Activated CD4-positive, alpha-beta T cell treated with anti-CD3 and anti-CD28 coated beads, Interleukin-2, amount 50 U/mL, for 1 hour (primary cell): ENCODE results near the gene ZNF318.
A peak's percentile ranks its signal among the peaks of the same experiment; 100 is the strongest.
"Not testable (repeated sequence)": the region's sequence is repeated elsewhere in the genome, so short reads cannot be mapped to it uniquely, and the experiment has no call there.

Experiments used
- DNase-seq: peaks from one replicate; pipeline ENCODE4 v3.0.0-alpha.2; 2020

Gene ZNF318

GRCh38 chr6:43335469-43335868, 34.0 kb downstream of the ZNF318 start:
- DNase-seq = no peak

DNA sequence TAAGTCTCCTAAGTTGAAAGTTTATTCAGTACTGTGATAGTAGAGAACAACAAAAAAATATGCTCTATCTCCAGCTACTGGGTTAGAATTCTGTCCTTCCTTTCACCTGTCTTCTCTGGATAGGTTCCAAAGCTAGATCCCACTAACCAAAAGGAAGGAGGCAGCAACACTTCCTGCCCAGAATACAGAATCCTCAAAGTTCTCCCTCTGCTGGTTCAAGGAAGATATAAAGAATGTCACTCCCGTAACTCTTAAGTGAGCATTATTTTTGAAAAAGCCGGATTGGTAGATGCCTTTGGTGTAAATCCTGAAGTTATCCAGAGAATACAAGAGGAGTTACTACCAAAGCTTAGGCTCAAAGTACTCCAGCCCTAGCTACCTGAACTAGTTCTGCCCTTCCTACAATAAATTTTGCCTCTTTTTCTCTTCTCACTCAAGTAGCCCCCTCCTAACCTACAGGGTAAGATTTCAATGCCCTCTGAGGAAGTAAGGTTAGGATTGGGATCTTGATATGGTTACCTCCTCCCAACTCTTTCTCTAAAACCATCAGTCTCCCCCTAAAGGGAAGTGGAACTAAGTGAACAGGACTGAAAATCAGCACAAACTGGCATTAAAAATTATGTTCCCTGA, 34.9 kb downstream of the ZNF318 start:
- no peak for DNase-seq

GRCh38 chr6:43331891-43332290, 37.6 kb downstream of the ZNF318 start:
- no peak for DNase-seq

GRCh38 chr6:43331470-43331869, 38.0 kb downstream of the ZNF318 start:
- no peak for DNase-seq

GRCh38 chr6:43328528-43328927, 40.9 kb downstream of the ZNF318 start:
- DNase-seq = no peak

- DNase-seq = no peak
Observed at GRCh38 chr6:43325876-43326275, 43.6 kb downstream of the ZNF318 start.

DNA sequence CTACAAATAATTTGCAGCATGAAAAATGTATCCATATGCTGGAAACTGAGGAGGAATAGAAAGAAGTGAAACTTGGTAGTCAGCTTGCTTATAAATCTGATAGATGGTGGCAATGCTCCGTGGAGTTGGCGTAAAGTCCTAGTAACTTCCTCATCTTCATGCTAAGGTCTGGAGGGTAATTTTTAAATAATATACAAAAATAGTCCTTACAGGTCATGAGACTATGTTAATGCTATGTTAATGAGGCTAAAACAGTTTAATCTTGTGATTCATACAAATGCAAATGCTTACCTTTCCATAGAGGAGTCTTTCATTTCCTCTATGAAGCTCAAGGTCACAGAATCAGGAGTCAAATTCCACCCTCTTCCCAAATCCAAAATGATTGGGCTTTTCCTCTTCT, 51.4 kb downstream of the ZNF318 start:
- no peak for DNase-seq

- DNase-seq = no peak
Observed at GRCh38 chr6:43313813-43314212, 55.6 kb downstream of the ZNF318 start.

DNA sequence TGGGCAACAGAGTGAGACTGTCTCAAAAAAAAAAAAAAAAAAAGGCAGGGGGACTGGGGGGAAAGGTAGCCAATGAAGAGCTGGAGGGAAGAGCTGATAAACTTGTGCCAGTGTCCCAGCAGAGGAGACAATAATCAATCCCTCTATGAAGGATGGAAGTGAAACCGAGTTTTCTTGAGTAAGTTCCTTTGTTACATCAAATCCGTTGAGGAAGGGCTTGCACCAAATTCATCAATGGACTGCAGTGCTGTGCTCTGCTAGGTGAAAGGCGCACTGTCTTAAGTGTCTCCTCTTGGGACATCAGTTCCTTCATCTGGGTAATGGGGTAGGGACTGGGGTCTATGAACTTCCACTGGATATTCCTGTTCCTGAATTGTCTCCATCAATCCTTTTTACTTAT, 57.8 kb downstream of the ZNF318 start:
- DNase-seq = no peak

GRCh38 chr6:43310624-43311023, 58.8 kb downstream of the ZNF318 start:
- no peak for DNase-seq

DNA sequence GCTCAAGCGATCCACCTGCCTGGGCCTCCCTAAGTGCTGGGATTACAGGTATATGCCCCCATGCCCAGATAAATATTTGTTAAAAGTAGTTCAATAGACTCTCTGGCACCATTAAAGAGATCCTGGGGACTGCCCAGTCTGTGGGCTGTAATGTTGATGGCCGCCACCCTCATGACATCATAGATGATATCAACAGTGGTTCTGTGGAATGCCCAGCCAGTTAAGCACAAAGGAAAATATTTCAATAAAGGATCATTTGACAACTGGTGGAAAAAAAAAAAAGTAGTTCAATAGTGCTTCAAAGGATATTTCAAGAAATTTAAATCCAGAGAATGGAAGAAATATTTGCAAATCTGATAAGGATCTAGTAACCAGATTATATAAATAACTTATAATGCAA, 59.3 kb downstream of the ZNF318 start:
- DNase-seq = no peak

GRCh38 chr6:43308990-43309477, 60.4 kb downstream of the ZNF318 start:
- no peak for DNase-seq

DNA sequence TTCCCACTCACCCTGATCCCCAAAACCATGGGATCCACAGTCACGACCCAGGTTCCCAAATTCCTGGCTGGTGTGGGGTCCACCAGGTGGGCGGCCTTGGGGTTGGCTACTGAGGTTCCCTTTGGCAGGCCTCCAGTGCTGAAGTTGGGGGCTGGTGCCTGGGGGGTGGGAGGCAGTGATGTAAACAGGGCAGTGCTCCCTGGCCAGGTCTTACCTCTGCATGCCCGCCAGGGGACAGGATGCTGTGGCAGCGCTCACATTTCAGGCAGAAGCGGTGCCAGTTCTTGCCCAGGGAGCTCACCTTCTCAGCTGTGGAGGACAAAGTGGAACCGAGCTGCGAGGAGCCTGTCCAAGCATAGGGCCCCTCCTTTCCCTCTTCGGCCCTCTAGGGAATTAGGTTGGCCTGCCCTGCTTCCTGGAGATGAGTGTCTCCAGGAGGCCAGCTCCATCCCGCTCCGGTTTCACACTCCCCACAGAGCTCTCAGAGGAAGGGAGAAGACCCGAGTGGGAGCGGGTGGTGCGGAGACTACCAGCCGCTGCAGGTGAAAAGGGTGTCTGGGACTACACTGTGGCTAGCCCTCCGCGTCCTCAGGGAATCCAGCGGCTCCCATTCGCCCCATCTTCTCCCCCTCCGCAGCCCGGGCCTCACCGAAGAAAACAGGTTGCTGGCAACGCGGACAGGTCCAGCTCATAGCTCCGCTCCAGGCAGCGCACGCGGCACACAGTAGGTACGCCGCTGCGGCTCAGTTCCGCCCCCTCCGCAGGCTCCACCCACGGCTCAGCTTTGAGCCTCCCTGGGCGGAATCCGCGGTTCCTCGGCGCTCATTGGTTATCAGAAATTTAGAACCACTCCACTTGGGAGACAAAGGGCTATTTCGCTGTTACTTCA, 61.1 kb downstream of the ZNF318 start, which contains the start of gene CRIP3:
Gene CRIP3, minus strand, starts transcription at position 726 of the 889 bp plus-strand sequence. Its CDS starts 34 bp downstream, at position 692.
- peak; percentile 48 for DNase-seq

DNA sequence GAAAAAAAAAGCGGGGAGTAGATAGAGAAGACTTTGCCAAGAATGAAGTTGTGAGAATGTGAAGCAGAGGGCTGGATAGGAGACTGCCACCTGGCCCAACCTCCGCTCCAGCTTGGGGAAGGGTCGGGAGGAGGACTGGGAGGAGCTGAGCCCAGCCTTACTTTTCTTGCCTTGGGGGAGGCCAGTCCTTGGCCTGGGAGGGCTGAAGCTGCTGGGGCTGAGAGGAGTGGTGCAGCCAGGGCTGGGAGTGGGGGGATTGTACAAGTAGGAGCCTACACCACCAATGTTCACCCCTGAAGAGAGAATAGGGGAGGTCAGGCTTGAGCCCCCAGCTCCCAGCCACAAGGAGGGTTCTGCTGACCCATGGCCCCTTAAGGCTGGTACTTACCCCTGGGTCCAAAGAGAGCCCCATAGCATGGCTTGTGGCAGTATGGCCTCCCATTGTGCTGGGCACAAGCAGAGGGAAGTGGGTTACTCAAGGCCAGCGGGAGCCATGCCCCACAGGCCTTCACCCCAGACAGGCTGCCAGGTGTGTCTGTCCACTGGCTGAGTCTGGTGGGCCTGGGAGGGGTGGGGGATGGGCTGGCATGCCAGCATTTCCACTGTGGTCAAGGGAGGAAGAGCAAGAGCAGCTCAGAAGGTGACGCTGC, 61.9 kb downstream of the ZNF318 start:
- no peak for DNase-seq

- no peak for DNase-seq
Observed at GRCh38 chr6:43306086-43306485, 63.4 kb downstream of the ZNF318 start.

- DNase-seq = no peak
Observed at GRCh38 chr6:43304882-43305281, 64.6 kb downstream of the ZNF318 start.

- DNase-seq = no peak
Observed at GRCh38 chr6:43304361-43304760, 65.1 kb downstream of the ZNF318 start.

DNA sequence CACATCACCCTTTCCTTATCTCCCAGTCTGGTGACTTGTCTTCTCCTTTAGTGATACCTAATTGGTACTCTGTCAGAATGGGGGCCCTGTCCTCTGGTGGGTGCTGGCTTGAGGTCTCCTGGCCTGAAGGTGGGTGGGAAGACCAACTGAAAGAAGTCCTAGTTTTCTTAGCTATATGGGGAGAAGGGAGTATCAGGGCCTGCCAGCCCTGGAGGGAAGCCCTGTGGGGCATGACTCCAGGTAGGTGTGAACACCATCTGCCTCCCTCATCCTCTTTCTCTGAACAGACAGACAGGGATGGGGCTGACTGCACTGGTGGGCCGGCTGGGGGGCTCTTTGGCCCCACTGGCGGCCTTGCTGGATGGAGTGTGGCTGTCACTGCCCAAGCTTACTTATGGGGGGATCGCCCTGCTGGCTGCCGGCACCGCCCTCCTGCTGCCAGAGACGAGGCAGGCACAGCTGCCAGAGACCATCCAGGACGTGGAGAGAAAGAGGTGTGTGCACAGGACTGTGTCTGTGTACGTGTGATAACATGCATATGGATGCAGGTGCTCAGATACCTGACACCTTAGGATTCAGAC, 65.6 kb downstream of the ZNF318 start:
- DNase-seq = no peak

DNA sequence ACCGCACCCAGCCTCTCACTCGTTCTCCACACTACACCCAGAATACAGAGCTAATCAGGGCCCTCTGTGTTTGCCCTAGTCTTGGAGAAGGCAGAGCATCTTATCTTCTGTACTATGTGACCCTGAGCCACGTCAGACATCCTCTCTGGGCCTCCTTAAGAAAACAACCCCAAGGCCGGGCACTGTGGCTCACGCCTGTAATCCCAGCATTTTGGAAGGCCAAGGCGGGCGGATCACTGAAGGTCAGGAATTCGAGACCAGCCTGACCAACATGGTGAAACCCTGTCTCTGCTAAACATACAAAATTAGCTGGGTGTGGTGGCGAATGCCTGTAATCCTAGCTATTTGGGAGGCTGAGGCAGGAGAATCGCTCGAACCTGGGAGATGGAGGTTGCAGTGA, 66.4 kb downstream of the ZNF318 start:
- not testable (repeated sequence) for DNase-seq

DNA sequence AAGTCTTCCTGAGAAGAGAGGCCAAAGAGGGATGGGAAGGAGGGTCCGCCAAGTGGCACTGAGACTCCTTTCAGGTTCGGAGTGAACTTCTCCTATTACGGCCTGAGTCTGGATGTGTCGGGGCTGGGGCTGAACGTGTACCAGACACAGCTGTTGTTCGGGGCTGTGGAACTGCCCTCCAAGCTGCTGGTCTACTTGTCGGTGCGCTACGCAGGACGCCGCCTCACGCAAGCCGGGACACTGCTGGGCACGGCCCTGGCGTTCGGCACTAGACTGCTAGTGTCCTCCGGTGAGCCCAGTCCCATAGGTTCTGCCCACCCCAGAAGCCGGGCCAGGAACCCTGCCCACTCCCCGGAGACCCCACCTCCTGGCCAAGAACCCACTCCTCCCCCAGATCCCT, 67.3 kb downstream of the ZNF318 start:
- DNase-seq = no peak

GRCh38 chr6:43301081-43301870, 68.2 kb downstream of the ZNF318 start:
- no peak for DNase-seq
